ENCODE measurements around the gene RPS5.

Gene RPS5

DNA sequence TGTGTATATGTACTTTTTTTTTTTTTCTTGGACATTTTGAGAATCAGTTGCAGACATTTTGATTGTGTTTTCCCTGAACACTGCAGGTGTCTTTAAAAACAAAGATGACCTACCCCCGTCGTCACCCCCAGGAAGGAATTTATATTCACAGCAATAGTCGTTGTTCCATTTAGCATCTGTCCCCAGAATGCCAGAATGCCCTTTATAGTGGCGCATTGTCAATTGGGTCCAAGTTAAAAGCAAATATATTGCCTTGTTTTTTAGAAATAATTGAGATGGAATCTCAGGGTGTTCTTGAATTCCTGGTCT is 6.6 kb downstream of the RPS5 start:
- no peak overlapping the region for H3K4me3 ChIP-seq (ENCODE audit: low read length)

DNA sequence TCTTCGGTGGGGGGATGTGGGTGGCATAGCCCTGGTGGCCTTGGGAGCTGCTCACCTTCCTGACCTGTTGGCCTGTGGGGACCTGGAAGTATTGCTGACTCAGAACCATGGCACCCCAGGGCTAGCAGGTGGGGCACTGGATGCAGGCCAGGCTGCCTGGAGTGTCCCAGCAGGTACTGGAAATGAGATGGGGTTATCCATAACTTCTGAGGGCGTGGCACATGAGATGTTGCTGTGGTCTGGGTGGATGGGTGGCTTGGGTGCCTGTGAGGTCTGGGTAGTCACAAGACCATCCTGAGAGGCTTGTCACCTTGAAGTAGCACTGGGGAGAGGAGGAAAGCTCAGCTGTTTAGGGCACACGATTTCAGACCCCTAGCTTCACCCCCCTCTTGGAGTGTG is 7.8 kb downstream of the RPS5 start:
- TF ChIP-seq, protein P1, sequence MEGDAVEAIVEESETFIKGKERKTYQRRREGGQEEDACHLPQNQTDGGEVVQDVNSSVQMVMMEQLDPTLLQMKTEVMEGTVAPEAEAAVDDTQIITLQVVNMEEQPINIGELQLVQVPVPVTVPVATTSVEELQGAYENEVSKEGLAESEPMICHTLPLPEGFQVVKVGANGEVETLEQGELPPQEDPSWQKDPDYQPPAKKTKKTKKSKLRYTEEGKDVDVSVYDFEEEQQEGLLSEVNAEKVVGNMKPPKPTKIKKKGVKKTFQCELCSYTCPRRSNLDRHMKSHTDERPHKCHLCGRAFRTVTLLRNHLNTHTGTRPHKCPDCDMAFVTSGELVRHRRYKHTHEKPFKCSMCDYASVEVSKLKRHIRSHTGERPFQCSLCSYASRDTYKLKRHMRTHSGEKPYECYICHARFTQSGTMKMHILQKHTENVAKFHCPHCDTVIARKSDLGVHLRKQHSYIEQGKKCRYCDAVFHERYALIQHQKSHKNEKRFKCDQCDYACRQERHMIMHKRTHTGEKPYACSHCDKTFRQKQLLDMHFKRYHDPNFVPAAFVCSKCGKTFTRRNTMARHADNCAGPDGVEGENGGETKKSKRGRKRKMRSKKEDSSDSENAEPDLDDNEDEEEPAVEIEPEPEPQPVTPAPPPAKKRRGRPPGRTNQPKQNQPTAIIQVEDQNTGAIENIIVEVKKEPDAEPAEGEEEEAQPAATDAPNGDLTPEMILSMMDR (conservative IDR thresholded peaks at IDR 0.05; ENCODE audit: low read length): no peak
- no peak overlapping the region for H3K4me3 ChIP-seq (ENCODE audit: low read length)
- no peak for DNase-seq (ENCODE audit: low read depth)

More for the DNA sequence above, 6.6 kb downstream of the RPS5 start:
- DNase-seq (ENCODE audit: low read depth): no peak
- TF ChIP-seq, protein P1 (conservative IDR thresholded peaks at IDR 0.05; ENCODE audit: low read length): no peak

DNA sequence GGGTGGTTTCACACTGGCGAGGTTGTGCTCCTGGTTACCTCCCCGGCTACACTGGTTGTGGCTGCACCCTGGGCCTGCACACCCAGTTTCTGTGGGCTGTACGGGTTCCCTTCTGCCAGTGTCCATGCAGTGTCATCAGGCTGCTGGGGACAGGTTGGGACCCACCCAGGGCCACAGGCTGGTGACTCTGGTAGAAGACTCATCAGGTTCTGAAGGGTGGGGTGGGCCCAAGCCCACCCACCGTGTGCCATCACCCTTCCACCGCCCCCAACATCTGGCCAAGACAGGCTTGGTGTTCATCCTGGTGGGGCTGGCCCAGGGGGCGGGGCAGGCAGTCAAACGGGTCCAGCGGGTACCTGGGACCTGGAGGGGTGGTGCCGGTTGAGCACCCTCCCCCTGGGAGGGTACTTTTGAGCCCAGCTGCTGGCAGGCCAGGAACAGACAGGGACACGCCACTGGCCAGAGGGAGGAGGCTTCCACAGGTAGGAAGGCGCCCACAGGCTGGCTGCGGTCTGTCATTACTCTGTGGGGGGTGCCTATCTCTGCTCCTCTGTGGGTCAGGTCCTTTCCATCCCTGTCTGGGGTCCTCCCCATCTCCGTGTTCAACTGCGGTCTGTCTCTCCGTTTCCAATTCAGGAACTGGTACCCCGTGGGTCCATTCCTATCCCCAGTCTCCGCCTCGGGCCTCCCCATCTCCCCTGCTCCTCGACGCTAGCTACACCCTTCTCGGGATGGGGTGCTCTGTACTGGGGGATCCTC is 8.3 kb downstream of the RPS5 start, which contains the start of gene RNF225:
TSS of gene RNF225 (plus strand) at position 437 of the 759 bp plus-strand sequence. CDS start 434 bp downstream, outside the sequence.
- TF ChIP-seq, protein P1 (conservative IDR thresholded peaks at IDR 0.05; ENCODE audit: low read length): no peak
- H3K4me3 ChIP-seq (ENCODE audit: low read length): no peak within 1 kb of the TSS
- no peak for DNase-seq (ENCODE audit: low read depth)

DNA sequence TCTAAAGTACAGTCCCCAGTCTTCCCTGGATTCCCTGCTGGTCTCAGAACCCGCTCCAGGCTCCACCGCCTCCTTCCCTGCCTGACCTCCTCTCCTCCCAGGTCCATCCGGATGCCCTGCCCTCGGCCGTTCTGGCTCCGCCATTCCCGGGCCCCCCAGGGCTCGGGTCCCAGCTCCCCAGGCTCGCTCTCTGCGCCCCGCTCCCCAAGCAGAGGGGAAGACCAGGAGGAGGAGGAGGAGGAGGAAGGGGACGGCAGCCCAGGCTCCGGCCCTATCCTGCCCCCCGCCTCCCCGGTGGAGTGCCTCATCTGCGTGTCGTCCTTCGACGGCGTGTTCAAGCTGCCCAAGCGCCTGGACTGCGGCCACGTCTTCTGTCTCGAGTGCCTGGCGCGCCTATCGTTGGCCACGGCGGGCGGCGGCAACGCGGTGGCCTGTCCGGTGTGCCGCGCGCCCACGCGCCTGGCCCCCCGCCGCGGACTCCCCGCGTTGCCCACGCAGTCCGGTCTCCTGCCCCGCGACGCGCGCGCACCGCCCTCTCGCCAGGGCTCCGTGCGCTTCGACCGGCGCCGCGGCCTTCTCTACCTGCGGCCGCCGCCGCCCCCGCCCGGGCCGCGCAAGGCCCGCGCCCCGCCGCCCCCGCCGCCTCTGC is 9.0 kb downstream of the RPS5 start:
- DNase-seq (ENCODE audit: low read depth): no peak
- TF ChIP-seq, protein P1 (conservative IDR thresholded peaks at IDR 0.05; ENCODE audit: low read length): no peak
- H3K4me3 ChIP-seq (ENCODE audit: low read length): no peak overlapping the region

DNA sequence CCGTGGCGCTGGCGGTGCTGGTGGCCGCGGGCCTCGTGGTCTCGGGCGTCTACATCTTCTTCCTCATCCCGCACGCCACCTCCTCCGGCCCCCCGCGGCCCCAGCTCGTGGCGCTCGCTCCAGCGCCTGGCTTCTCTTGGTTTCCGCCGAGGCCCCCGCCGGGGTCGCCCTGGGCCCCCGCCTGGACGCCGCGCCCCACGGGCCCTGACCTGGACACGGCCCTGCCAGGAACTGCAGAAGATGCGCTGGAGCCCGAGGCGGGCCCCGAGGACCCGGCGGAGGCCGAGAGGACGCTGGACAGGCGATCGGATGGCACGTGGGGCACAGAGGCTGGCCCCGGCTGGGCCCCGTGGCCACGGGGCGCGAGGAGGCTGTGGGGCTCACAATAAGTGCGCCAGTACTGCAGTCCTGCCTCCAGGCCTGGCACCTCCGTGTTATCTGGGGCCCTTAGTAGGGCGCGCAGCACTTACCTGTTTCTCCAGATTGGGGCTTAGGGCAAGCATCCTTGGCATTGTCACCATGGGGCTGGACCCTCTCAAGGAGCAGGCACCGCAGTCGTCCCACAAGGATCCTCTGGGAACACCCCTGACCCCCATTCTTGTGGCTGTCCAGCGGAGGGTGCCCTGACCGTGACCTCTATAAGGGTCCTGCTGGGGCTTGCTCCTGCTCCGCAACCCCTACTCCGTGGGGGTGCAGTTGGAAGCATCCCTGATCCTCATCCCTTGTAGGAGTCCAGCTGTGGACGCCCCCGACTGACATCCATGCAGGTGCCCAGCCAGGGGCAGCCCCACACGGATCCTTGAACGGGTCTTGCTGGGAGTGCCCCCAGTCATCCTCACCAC is 9.8 kb downstream of the RPS5 start:
- TF ChIP-seq, protein P1 (conservative IDR thresholded peaks at IDR 0.05; ENCODE audit: low read length): no peak
- no peak for DNase-seq (ENCODE audit: low read depth)
- no peak overlapping the region for H3K4me3 ChIP-seq (ENCODE audit: low read length)

DNA sequence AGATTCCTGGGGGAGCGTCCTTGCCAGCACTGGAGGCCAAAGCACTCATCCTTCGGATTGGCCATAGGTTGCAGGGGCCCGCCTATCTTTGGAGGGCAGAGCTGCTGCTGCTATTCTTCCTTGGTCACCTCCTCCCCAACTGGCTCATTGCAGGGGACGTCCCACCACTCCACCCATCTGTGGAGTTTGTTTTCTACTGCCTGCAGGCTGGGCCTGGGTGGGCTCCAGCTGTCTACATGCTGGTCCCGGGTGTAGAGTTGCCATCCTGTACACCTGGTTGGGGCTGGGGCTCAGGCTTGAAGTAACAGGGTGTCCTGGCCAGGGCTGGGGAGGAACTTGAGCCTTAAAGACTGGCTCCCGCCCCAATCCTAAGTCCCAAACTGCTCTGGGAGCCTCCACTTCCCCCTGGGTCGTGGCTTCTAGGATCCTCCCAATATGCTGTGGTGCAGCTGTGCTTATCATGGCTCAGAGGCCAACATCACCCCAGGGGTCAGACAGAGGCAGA is 10.5 kb downstream of the RPS5 start:
- TF ChIP-seq, protein P1 (conservative IDR thresholded peaks at IDR 0.05; ENCODE audit: low read length): no peak
- DNase-seq (ENCODE audit: low read depth): no peak
- no peak overlapping the region for H3K4me3 ChIP-seq (ENCODE audit: low read length)
